GM13976 (cell line): ENCODE data around the gene CLK3.

Source experiments
- DNase-seq: peaks from one replicate; pipeline ENCODE4 v3.0.0; 2012; ENCODE audit warnings: low spot score
- in situ Hi-C: fragments of 300-500 bp; cut with MboI; formaldehyde crosslinking; loops from one replicate; pipeline ENCODE4 v1.12.0; 2022; ENCODE audit warnings: low sequenced_read_pairs, mixed read lengths, inconsistent platforms; ENCODE audit not compliant: unreplicated experiment
- TF ChIP-seq, protein P1 (sequence below): IDR thresholded peaks from 2 replicates; pipeline ENCODE4 v1.5.1; 2012; ENCODE audit warnings: borderline replicate concordance, mild to moderate bottlenecking; ENCODE audit not compliant: insufficient read depth; ENCODE audit errors: extremely low read depth, missing control alignments, control extremely low read depth

The CLK3 gene

DNA sequence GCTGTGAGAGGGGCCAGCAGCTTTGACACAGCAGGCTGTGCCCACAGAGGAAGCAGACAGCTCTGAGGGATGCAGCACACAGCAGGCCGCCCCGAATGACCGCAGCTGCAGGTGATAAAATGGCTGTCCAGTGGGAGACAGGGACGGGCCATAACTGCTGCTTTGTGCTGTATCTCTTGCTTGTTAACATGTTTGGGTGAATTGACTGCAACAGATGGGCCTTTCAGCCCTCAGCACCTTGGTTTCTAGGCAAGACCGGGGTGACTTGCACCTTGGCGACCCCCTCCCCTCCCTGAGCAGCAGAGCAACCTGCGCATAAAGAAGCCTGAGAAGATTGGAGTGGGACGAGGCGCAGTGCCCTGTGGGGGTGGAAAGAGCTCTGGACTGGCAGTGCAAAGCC, 36.6 kb upstream of the CLK3 start:
- no peak for DNase-seq
- TF ChIP-seq, protein P1, sequence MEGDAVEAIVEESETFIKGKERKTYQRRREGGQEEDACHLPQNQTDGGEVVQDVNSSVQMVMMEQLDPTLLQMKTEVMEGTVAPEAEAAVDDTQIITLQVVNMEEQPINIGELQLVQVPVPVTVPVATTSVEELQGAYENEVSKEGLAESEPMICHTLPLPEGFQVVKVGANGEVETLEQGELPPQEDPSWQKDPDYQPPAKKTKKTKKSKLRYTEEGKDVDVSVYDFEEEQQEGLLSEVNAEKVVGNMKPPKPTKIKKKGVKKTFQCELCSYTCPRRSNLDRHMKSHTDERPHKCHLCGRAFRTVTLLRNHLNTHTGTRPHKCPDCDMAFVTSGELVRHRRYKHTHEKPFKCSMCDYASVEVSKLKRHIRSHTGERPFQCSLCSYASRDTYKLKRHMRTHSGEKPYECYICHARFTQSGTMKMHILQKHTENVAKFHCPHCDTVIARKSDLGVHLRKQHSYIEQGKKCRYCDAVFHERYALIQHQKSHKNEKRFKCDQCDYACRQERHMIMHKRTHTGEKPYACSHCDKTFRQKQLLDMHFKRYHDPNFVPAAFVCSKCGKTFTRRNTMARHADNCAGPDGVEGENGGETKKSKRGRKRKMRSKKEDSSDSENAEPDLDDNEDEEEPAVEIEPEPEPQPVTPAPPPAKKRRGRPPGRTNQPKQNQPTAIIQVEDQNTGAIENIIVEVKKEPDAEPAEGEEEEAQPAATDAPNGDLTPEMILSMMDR, result no peak
- in situ Hi-C loops, result no loop called here

DNA sequence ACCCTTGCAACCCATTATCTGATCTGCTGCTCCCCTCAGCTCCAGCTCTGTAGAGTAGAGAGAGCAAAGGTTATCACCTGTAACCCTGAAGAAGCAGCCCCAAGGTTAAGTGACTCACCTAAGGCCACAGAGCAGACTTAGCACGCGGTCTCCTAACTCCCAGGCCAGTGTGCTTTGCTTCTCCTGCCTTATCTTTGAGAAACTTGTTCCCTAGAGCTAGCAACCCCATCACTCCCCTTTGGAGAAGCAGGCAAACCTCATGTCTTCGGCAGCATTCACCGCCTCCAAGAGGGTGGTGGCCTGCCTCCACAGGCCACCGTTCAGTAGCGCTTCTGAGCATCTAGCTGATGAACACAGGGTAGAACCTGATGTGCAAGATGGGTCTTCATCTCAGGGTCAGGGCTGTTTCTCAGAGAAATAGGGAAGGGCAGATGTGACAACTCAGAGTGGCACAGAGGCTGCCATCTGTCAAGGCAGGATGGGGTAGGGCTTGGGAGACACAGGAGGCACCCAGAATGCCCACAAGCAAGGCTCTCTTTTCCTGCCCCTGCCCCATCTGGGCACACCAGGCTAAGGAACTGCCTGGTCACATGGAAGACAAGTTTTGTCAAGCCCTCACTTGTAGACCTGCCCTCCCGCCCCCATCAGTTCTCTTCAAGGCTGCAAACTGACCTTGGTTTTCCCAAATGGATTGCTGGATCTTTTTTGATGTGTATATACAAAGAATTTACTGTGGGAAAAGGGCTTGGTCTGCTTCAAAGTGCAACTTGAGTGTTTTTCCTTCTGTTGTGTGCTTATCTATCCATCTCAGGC, 34.9 kb upstream of the CLK3 start:
- in situ Hi-C loops, result no loop called here
- DNase-seq, result no peak
- TF ChIP-seq, protein P1, result no peak

DNA sequence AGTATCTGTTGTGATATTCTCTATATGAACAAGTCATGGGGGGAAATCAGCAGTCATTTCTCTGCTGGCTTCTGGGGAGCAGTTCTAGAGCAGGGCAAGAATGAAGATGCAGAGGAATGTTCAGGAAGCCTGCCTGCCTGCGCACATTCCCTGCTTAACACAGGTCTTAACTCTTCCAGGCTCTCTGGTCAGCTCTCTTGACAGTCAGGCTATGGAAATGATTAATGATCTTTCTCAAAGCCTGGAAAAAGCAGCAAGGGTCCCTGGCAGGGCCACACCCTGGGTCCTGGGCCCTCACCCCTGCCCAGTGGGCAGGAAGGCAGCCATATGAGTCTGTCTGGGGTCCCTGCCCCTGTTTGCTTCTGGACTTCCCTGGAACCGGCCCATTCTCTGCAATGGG, 31.4 kb upstream of the CLK3 start:
- in situ Hi-C loops, result no loop called here
- TF ChIP-seq, protein P1, result no peak
- no peak for DNase-seq

DNA sequence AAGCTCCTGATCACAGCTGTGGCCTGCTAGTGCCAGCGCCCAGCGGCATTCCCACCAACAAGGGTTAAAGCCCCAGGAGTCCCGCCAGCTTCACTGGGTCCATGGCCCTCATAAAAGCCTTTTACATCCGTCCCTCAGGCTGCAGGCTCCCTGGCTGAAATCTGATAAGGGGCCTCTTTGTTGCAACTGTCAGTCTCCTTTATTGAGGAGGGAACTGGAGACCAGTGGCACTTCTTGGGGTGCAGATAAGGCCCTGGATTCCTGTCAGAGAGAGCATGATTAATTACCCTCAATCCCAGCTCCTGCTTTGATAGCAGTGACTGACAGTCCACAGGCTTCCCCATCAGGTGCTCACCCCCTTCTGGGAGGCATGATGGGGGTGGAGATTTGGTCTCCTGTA, 30.9 kb upstream of the CLK3 start:
- in situ Hi-C loops, result no loop called here
- DNase-seq, result no peak
- TF ChIP-seq, protein P1, result no peak

DNA sequence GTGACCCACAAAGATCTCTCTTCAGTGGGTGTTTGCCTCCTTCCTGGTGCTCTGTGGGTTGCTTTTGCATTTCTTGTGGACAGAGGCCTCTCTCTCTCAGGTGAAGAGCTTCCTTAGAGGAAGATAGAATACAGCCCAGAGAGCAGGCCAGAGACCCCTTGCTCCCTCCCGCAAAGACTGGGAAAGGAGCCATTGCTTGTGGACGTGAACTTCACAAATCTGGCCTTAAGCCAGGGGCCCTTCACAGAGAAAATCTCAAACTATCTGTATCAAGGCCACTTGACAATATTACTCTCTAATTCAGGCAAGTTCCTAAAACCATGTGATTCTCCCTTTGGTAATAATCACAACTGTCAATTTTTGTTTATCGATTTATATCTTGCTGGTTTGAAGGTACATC, 30.4 kb upstream of the CLK3 start:
- no peak for DNase-seq
- TF ChIP-seq, protein P1, result no peak
- in situ Hi-C loops, result no loop called here

DNA sequence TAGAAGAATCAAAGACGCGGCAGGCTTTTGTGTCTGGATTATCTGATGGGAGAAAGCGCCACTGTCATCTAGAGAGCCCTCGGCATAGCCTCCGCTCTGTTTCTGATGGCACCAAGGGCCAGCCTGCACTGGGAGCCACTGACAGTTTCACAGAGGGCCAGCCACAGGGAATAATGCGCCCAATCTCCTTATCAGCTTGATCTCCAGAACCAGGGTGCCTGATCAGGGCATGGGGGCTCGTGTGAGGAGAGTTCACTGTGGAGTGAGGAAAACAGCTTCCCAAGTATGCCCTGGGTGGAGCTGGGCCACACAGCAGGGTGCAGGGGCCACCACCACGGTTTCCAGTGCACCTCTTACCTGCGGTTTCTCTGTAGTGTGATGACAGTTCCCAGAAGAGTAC, 29.8 kb upstream of the CLK3 start:
- in situ Hi-C loops, result no loop called here
- no peak for DNase-seq
- TF ChIP-seq, protein P1, result no peak
